ENCODE measurements around the gene FYN. TPM values are rescaled to one million over a fixed set of nuclear protein-coding genes. Genes with fewer than 3 reads are reported as not detected.
A peak's percentile ranks its signal among the peaks of the same experiment; 100 is the strongest.

Gene FYN
- total and polyA plus RNA-seq, 2 of the 4 experiments (the other 2 are of a cell fraction) = 30.8 to 36.4 TPM

GRCh38 chr6:111842271-111842822, 30.9 kb downstream of the FYN start:
- H2AFZ ChIP-seq (replicated peaks; ENCODE audit: low read length, poor library complexity) = peak overlapping the region; percentile 59
- H3K56ac ChIP-seq (ENCODE audit: extremely low read depth, insufficient read depth, low read length) = no peak overlapping the region
- dilution Hi-C loops (cut with HindIII; ENCODE audit: low sequenced_read_pairs, unreplicated experiment) (no loop called here), in situ Hi-C loops (cut with MboI; ENCODE audit: low sequenced_read_pairs) (no loop called here), intact Hi-C loops (cut with micrococcal nuclease) (no loop called here)
- peaks cover 8% of the 10 kb centered on the region; the same call in 1 of the 2 replicates for H3K36me3 ChIP-seq (ENCODE audit: control insufficient read depth, insufficient read depth, low read length)
- ATAC-seq (ENCODE audit: low read depth) (no peak), DNase-seq (no peak)
- peaks cover 32 to 45% of the 10 kb centered on the region in 2 experiments for H3K79me1 ChIP-seq (ENCODE audit: low read depth in 1 of 2, low read length in 2 of 2)
- H3K4me1 ChIP-seq (ENCODE audit: control insufficient read depth, insufficient read depth, low read length) = peaks cover 21% of the 10 kb centered on the region
- H3K27ac ChIP-seq (ENCODE audit: insufficient read depth, low read length) = peak overlapping the region; percentile 63; the same call in 1 of the 2 replicates
- no peak overlapping the region for H3K9ac ChIP-seq (ENCODE audit: low read depth, low read length)
- ChIA-PET POLR2A (ENCODE audit: unreplicated experiment) (no interaction called here), CTCF (no interaction called here)
- H2BK20ac ChIP-seq (ENCODE audit: low read depth, low read length) = peak overlapping the region; percentile 52; the same call in 1 of the 2 replicates
- H4K20me1 ChIP-seq (ENCODE audit: insufficient read depth, low read length) = peaks cover 7% of the 10 kb centered on the region; the same call in 1 of the 2 replicates
- H3K9me1 ChIP-seq (ENCODE audit: insufficient read depth, low read length) = peaks cover 10% of the 10 kb centered on the region
- H3K23ac ChIP-seq (ENCODE audit: low read depth, low read length) = 0 out of 2 replicates have a peak overlapping the region, but pooled peaks have one; percentile 39
- WGBS, 2 experiments (ENCODE audit: extremely low coverage in 2 of 2, insufficient read length in 1 of 2) = 100% methylated on average over 1 of the region's 9 CpGs; no CpG with 5 or more reads in 1 of the 2 experiments
- peak overlapping the region; percentile 30 for H2BK5ac ChIP-seq (ENCODE audit: low read depth, low read length, poor library complexity, severe bottlenecking)
- peak overlapping the region; percentile 68; the same call in 1 of the 2 replicates for H3K14ac ChIP-seq (replicated peaks; ENCODE audit: low read depth, low read length)
- peak overlapping the region; percentile 18; the same call in 1 of the 2 replicates for H3K18ac ChIP-seq (ENCODE audit: low read depth, low read length)
- H3K9me3 ChIP-seq (ENCODE audit: control insufficient read depth, insufficient read depth, low read length) = no peaks in the 10 kb centered on the region
- no peak overlapping the region for H3K4me3 ChIP-seq (ENCODE audit: insufficient read depth, low read depth, low read length)
- peak overlapping the region; percentile 48; the same call in 1 of the 2 replicates for H4K91ac ChIP-seq (ENCODE audit: insufficient read depth, low read depth, low read length)
- peak overlapping the region; percentile 84 for H2AK5ac ChIP-seq (ENCODE audit: low read depth, low read length)
- H4K5ac ChIP-seq (ENCODE audit: low read depth, low read length) = no peak overlapping the region
- TF ChIP-seq POLR2A (IDR thresholded peaks at IDR 0.05; ENCODE audit: low read depth, low read length) = no peak
- TF ChIP-seq FOS (IDR thresholded peaks at IDR 0.05; ENCODE audit: low read depth, low read length) = no peak
- no peak for TF ChIP-seq RFX5 (IDR thresholded peaks at IDR 0.05; ENCODE audit: low read depth, low read length)
- no peak for TF ChIP-seq CHD1 (IDR thresholded peaks at IDR 0.05; ENCODE audit: low read depth, low read length)
- TF ChIP-seq MXI1 (IDR thresholded peaks at IDR 0.05; ENCODE audit: borderline replicate concordance, low read depth, low read length) = no peak
- TF ChIP-seq, protein P1, sequence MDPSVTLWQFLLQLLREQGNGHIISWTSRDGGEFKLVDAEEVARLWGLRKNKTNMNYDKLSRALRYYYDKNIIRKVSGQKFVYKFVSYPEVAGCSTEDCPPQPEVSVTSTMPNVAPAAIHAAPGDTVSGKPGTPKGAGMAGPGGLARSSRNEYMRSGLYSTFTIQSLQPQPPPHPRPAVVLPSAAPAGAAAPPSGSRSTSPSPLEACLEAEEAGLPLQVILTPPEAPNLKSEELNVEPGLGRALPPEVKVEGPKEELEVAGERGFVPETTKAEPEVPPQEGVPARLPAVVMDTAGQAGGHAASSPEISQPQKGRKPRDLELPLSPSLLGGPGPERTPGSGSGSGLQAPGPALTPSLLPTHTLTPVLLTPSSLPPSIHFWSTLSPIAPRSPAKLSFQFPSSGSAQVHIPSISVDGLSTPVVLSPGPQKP (IDR thresholded peaks at IDR 0.05; ENCODE audit: borderline replicate concordance, low read depth, low read length) = no peak
- TF ChIP-seq MAZ (IDR thresholded peaks at IDR 0.05; ENCODE audit: borderline replicate concordance, low read depth, low read length) = no peak
- TF ChIP-seq RAD21 (IDR thresholded peaks at IDR 0.05; ENCODE audit: low read length) = no peak
- TF ChIP-seq BHLHE40 (IDR thresholded peaks at IDR 0.05; ENCODE audit: low read depth, low read length) = no peak
- TF ChIP-seq, protein P2, sequence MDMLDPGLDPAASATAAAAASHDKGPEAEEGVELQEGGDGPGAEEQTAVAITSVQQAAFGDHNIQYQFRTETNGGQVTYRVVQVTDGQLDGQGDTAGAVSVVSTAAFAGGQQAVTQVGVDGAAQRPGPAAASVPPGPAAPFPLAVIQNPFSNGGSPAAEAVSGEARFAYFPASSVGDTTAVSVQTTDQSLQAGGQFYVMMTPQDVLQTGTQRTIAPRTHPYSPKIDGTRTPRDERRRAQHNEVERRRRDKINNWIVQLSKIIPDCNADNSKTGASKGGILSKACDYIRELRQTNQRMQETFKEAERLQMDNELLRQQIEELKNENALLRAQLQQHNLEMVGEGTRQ (IDR thresholded peaks at IDR 0.05; ENCODE audit: low read depth, low read length) = no peak
- no peak for TF ChIP-seq CTCF (conservative IDR thresholded peaks at IDR 0.05; ENCODE audit: low read depth, low read length)
- no peak for TF ChIP-seq CEBPB (IDR thresholded peaks at IDR 0.05; ENCODE audit: low read depth, low read length)
- TF ChIP-seq RCOR1 (IDR thresholded peaks at IDR 0.05; ENCODE audit: insufficient replicate concordance, low read length) = no peak
- no peak for TF ChIP-seq NFE2L2 (IDR thresholded peaks at IDR 0.05; ENCODE audit: low read depth, low read length)
- TF ChIP-seq SMC3 (IDR thresholded peaks at IDR 0.05; ENCODE audit: low read depth, low read length) = no peak
- no peak for TF ChIP-seq MAFK (IDR thresholded peaks at IDR 0.05; ENCODE audit: low read depth, low read length)
- H3K4ac ChIP-seq (ENCODE audit: low read depth, low read length) = peak overlapping the region; percentile 78
- no TSS peak for BruUV-seq (replicated peaks)
- H3K4me2 ChIP-seq (ENCODE audit: low read depth, low read length) = no peak overlapping the region
- peak overlapping the region; percentile 63 for H2BK120ac ChIP-seq (ENCODE audit: low read depth, low read length)
- peak overlapping the region; percentile 29 to 57; a peak in 1 of 4 replicates for H4K8ac ChIP-seq (ENCODE audit: low read depth in 2 of 2, low read length in 2 of 2)
- peak overlapping the region; percentile 87; the same call in 1 of the 3 replicates for H2BK15ac ChIP-seq (ENCODE audit: low read depth, low read length)
- no peak overlapping the region for H2AK9ac ChIP-seq (replicated peaks; ENCODE audit: low read depth, low read length, poor library complexity)
- H3K27me3 ChIP-seq (ENCODE audit: control insufficient read depth, insufficient read depth, low read length) = no peaks in the 10 kb centered on the region

All from IMR-90 (cell line).